Fibroblast of skin of back (primary cell): Measurements from ENCODE around the gene CSNK2A1.

Source experiments
- DNase-seq: peaks from one replicate; pipeline ENCODE4 v3.0.0-alpha.2; 2013

CSNK2A1 gene

GRCh38 chr20:564192-564591, 20.6 kb upstream of the CSNK2A1 start:
- DNase-seq, result no peak

- no peak for DNase-seq
These were observed 19.6 kb upstream of the CSNK2A1 start for GRCh38 chr20:563187-563586.

DNA sequence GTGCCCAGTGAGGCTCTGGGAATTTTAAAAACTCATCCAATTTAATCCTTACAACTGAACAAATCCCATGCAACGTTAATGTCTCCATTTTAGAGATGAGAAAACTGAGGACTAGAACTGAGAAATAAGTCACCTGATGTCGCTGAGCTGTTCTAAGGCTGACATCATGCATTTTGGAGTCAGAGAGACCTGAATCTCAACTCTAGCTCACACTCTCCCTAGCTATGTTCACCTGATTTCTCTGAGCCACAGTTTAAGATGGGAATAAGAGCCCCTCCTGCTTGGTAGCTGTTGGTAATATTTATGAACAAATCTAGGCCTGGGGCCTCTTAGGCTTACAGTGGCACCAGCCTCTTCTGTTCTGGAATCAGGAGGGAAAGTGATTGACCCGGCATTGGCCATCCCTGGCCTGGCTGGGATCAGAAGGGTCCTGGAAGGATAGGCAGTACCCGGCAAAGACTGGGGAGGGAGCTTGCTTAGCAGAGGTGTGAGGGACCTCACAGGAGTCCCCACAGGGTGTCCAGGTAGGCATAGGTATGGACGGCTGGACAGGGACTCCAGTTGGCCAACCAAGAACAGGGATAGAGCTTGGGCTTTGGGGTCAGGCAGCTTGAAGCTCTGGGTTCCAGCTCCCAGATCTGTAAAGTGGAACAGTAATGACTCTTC, 18.8 kb upstream of the CSNK2A1 start:
- no peak for DNase-seq

DNA sequence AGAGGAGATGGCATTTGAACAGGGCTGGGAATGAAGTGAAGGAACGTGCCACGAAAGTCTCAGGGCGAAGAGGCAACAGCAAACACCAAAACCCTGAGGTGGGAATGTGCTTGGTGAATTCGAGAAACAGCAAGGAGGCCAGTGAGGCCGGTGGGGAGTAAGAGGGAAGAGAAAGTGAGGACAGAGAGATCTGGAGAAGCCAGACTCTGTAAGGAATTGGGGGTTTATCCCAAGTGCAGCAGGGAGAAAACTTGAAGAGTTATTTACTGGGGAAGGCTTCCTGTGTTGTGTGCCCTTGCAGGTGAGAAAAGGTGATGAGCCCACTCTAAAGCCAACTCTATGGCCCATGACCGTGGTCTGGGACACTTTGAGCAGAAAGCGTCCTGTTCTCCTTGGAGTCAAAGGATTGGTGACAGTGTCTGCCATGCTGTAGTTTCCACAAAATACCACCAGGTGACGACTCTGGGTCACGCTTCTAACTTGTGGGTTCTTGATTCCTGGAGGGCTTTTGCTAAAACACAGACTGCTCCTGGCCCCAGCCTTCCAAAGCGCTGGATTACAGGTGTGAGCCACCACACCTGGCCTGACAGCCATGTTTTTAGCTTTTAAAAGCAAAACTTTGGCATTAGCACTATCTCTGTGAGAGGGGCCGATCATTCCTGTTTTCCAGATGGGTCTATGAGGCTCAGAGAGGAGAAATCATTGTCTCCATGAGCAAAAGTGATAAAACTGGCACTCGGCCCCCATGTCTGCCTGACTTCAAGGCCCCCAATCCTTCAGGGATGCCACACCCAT, 18.0 kb upstream of the CSNK2A1 start:
- peak; percentile 69 for DNase-seq

DNA sequence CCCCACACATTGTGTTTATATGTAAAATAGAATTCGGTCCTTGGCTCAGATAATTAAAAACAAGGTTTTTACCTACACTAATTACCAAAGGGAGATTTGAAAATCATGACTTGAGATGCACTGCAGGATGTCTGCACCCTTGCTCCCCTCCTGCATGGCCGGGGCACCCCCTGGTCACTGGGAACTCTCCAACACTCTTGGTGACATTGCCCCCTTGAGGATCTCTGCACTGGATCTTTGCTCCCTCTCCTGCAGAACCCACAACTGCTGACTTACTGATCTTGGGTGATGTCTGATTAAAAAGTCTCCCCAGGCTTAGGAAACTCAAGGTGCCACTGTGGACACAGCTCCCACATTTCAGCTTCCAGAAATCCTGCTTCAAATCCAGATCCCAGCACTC, 17.1 kb upstream of the CSNK2A1 start:
- DNase-seq, result no peak

GRCh38 chr20:558117-558516, 14.5 kb upstream of the CSNK2A1 start:
- no peak for DNase-seq

GRCh38 chr20:556984-557383, 13.4 kb upstream of the CSNK2A1 start:
- DNase-seq, result no peak

DNA sequence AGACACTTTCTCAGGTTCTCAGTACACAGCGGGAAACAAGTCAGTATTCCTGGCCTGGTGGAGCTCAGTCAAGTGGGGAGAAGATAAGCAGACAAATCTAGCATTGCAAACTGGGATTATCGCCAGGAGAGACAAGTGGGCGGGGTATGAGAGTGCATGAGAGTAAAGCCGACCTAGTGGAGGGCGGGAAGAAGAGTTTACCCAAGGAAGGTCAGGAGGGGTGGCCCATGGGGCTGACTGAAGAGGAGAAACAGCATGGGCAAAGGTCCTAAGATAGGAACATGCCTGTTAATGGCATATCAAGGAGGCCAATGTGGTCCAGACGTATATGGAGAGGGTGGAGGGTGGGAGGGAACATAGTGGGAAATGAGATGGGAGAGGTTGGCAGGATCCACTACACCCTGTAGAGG, 12.4 kb upstream of the CSNK2A1 start:
- DNase-seq, result no peak

DNA sequence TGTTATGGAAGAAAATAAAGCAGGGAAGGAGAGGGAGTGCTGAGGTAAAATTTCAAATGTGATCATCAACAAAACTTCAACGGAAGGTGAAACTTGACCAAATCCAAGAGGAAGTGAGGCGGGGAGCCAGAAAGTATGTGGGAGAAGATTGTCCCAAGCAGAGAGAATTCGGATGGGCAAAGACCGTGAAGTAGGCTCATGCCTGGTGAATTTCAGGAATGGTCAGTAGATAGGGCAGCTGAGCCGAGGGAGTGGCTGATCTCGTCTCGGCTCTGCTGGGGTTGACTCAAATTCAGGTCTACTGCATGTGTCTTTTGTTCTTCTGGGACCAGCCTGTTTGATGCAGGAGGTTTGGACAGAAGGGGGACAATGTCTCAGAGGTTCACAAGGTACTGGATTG, 7.0 kb upstream of the CSNK2A1 start:
- no peak for DNase-seq

DNA sequence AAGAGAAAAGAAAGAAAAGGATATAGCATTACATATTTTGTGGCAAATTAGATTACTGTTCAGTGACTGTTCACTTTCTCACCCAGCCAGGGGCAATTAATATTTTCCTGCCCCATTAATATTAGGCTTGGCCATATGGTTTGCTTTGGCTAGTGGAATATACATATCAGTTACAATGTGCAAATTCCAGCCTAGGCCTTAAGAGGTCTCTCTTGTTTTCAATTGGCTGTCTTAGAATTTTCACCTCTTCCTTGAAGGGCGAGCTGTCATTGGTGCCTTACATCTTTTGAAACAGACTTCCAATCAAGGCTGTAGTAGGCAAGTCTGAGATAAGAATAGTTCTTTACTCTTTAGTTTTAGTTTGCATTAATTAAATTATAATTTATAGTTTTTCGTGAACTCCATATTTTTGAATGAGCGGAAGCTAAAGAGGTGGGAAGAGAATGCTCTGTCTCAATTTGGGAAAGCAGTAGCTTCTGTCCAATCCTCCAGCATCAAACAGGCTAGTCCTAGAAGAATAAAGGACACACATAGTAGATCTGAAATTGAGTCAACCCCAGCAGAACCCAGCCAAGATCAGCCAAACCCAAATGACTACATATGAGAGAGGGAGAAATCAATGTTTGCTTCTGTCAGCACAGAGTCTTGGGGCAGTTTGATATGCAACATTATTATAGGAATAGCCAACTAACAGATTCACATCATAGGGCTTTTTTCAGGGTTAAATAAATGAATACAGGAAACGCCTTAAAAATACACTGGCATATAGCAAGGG, 6.3 kb upstream of the CSNK2A1 start:
- DNase-seq, result no peak

- DNase-seq, result no peak
These were observed 5.3 kb upstream of the CSNK2A1 start for GRCh38 chr20:548906-549305.

GRCh38 chr20:547394-547793, 3.8 kb upstream of the CSNK2A1 start:
- no peak for DNase-seq

DNA sequence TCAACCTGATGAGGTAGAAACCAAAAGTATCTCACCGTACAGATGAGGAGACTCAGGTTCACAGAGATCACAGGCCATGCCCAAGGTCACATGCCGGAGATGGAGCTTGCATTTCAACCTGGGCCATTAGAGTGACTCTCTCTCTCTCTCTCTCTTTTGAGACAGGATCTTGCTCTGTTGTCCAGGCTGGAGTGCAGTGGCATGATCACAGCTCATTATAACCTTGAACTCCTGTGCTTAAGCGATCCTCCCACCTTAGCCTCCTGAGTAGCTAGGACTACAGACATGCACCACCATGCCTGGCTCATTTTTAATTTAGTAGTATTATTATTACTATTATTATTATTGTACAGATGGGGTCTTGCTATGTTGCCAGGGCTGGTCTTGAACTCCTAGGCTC, 2.8 kb upstream of the CSNK2A1 start:
- DNase-seq, result no peak

GRCh38 chr20:544153-544725, 649 bp upstream of the CSNK2A1 start:
- no peak for DNase-seq

GRCh38 chr20:542777-543368, 717 bp downstream of the CSNK2A1 start:
- DNase-seq, result no peak

DNA sequence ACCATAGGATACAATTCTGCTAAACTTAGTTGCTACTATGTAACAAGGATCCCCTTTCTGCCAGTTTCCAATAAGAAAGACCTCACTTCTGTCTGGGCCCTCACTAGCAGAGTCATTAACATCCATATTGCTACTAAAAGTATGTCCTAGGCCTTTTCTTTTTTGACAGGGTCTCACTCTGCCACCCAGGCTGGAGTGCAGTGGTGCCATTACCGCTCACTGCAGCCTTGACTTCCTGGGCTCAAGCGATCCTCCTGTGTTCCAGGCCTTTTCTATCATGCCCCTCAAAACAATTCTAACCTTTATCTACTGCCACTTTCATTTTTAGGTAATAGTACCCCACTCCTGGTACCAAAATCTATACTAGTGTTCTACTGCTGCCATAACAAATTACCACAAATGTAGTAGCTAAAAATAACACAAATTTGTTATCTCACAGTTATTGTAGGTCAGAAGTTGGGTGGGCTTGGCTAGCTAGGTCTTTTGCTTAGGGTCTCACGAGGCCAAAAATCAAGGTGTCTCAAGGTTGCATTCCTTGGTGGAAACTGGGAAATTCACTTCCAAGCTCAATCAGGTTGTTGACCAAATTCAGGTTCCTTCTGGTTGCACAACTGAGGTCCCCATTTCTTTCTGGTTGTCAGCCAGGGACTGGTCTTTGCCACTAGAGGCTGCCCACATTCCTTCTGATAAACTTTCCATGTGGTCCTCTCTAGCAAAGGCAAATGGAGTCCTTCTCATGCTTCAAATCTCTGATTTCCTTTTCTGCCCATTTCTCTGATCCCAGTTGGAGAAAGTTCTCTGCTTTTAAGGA, 3.0 kb downstream of the CSNK2A1 start:
- DNase-seq, result no peak

- peak; percentile 73 for DNase-seq
These were observed 3.7 kb downstream of the CSNK2A1 start for GRCh38 chr20:539848-540247.

- DNase-seq, result no peak
These were observed 4.4 kb downstream of the CSNK2A1 start for GRCh38 chr20:539191-539590.

GRCh38 chr20:537983-538382, 5.6 kb downstream of the CSNK2A1 start:
- DNase-seq, result no peak

GRCh38 chr20:536426-537010, 7.1 kb downstream of the CSNK2A1 start:
- no peak for DNase-seq

DNA sequence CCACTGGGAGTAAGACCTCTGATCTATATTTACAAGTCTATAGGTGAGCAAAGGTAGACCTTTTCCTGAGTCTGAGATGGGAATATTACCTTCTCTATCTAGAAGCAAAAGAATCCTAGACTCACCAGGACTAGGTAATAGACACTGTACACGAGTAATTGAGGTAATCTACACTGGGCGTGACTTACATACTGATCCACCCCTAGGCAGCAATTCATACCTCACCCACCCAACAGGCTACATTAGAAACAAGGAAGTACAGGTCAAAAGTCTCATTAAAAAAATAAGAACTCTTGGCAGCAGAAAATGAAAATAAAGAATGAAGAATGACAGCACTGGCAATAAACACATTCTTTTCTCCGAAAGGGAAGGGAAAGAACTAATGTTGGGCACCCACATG, 7.6 kb downstream of the CSNK2A1 start:
- no peak for DNase-seq

- DNase-seq, result no peak
These were observed 10.1 kb downstream of the CSNK2A1 start for GRCh38 chr20:533526-533925.
